CD4-positive, alpha-beta T cell treated with Interleukin-10 for 1 hour (primary cell): Measurements from ENCODE around the gene BLVRB.
A peak's percentile ranks its signal among the peaks of the same experiment; 100 is the strongest.
"Not testable (repeated sequence)": the region's sequence is repeated elsewhere in the genome, so short reads cannot be mapped to it uniquely, and the experiment has no call there.

ENCODE experiments used
- DNase-seq: peaks from one replicate; pipeline ENCODE4 v3.0.0-alpha.2; 2020

BLVRB gene

DNA sequence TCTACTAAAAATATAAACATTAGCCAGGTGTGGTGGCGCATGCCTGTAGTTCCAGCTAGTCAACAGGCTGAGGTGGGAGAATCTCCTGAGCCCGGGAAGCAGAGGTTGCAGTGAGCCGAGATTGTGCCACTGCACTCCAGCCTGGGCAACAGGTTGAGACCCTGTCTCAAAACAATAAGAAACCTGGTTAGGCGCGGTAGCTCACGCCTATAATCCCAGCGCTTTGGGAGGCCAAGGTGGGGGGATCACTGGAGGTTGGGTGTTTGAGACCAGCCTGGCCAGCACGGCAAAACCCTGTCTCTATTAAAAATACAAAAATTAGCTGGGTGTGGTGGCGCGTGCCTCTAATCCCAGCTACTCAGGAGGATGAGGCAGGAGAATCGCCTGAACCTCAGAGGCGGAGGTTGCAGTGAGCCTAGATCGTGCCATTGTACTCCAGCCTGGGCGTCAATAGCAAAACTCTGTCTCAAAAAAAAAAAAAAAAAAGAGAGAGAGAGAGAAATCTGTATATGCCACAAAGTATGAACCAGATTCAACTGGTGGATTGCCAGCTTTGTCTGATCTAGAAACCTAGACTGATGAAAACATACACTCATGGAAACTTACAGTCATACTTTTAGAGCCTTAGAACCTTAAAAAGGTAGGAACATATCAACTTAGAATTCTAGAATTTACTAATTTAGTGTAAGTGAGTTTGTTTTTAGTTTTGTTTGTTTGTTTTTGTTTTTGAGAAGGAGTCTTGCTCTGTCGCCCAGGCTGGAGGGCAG is 10.5 kb upstream of the BLVRB start:
- DNase-seq: not testable (repeated sequence)

GRCh38 chr19:40474737-40475136 is 9.2 kb upstream of the BLVRB start:
- DNase-seq: no peak

DNA sequence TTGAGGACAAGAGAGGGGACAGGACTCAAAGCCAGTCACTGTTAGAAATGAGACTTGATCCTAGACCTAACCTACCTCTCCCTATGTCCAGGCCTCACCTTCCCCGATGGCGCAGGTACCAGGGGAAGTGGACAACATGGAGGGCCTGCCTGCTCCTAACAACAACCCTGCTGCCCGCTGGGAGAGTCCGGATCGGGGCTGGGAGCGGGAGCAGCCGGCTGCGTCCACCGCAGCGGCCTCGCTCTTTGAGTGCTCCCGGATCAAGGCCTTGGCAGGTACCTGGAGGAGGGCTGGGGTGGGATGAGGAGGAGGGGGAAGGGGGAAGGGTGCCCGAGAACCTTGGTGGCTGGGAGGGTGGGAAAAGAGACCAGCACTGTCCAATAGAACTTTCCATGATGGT is 7.0 kb upstream of the BLVRB start:
- no peak for DNase-seq

DNA sequence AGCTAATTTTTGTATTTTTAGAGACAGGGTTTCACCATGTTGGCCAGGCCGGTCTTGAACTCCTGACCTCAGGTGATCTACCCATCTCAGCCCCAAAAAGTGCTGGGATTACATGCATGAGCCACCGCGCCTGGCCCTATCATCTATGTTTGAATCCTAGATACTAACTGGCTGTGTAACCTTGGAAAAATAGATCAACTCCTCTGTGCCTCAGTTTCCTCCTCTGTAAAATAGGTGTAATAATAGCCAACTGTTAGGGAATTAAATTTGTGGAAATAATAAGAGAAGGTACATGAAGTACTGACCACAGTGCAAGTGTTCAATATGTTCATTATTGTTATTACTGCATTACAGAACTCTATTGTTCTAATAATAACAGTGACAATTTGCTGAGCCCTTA is 5.6 kb upstream of the BLVRB start:
- no peak for DNase-seq

DNA sequence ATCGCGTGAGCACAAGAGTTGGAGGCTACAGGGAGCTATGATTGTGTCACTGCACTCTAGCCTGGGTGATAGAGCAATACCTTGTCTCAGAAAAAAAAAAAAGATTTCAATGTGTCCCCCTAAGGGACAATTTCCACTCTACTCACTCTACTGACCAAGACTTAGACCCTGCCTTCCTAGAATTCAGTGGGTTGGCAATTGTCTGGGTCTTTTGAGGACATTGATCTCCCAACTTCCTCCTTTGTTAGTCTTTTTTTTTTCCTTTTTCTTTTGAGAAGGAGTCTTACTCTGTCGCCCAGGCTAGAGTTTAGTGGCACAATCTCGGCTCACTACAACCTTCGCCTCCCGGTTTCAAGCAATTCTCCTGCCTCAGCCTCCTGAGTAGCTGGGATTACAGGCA is 3.5 kb upstream of the BLVRB start:
- DNase-seq: no peak

- DNase-seq: no peak
These were observed 1.6 kb upstream of the BLVRB start, which contains the start of gene SPTBN4 for GRCh38 chr19:40466985-40467734. Gene SPTBN4 (plus strand): TSS chr19:40467001. CDS start chr19:40472622, 5,621 bp downstream.

GRCh38 chr19:40466219-40466984 is 857 bp upstream of the BLVRB start:
- peak; percentile 84 for DNase-seq

- DNase-seq: peak; percentile 49
These were observed 454 bp downstream of the BLVRB start for GRCh38 chr19:40465025-40465556.

- peak; percentile 77 for DNase-seq
These were observed 1.2 kb downstream of the BLVRB start for GRCh38 chr19:40464059-40465024.

GRCh38 chr19:40463587-40464037 is 1.9 kb downstream of the BLVRB start:
- not testable (repeated sequence) for DNase-seq

DNA sequence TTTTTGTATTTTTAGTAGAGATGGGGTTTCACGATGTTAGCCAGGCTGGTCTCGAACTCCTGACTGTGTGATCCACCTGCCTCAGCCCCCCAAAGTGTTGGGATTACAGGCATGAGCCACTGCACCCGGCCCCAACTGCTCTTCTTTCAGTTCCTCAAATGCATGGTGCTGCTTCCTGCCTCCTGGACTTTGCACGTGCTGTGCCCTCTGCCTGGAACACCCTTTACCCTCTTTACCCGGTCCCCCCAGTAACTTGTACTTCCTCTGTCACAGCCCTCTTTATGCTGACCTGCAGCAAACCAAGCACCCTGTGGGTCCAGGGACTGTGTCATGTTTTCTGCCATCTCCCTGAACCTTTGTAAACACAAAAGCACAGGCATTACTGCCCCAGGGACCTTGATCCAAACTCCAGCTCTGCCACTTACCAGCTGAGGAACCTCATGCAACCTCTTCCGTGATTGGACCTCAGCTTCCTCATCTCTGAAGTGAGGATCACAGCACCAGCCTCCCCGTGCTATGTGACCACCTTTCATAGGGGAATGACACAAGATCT is 3.8 kb downstream of the BLVRB start:
- no peak for DNase-seq

GRCh38 chr19:40460185-40460584 is 5.4 kb downstream of the BLVRB start:
- no peak for DNase-seq

DNA sequence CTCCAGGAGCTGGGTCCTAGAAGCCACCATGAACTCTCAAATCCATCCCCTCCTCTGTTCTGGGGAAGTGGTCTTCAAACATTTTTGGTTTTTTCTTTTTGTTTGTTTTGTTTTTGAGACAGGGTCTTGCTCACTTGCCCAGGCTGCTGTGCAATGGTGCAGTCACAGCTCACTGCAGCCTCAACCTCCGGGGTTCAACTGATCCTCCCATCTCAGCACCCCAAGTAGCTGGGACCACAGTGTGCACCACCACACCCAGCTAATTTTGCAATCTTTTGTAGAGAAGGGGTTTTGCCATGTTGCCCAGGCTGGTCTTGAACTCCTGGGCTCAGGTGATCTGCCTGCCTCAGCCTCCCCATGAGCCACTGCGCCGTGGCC is 7.0 kb downstream of the BLVRB start:
- no peak for DNase-seq

GRCh38 chr19:40457953-40458596 is 7.5 kb downstream of the BLVRB start:
- DNase-seq: no peak

GRCh38 chr19:40457048-40457447 is 8.5 kb downstream of the BLVRB start:
- no peak for DNase-seq

DNA sequence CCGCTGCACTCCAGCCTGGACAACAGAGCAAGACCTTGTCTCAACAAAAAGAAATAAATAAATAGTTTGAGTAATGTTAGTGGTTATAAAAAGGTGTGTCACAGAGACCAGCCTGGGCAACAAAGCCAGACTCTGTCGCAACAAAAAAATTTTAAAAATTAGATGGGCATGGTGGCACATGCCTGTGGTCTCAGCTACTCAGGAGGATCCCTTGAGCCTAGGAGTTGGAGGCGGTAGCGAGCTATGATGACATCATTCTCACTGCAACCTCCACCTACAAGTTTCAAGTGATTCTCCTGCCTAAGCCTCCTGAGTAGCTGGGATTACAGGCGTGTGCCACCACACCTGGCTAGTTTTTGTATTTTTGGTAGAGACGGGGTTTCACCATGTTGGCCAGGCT is 11.6 kb downstream of the BLVRB start:
- DNase-seq: not testable (repeated sequence)

GRCh38 chr19:40453151-40453735 is 12.3 kb downstream of the BLVRB start:
- no peak for DNase-seq

- DNase-seq: no peak
These were observed 13.5 kb downstream of the BLVRB start for GRCh38 chr19:40452016-40452415.

GRCh38 chr19:40450664-40451063 is 14.9 kb downstream of the BLVRB start:
- DNase-seq: no peak

GRCh38 chr19:40449506-40449905 is 16.0 kb downstream of the BLVRB start:
- DNase-seq: no peak
